Ishikawa (cell line): ENCODE measurements around the gene HTRA2.

ENCODE experiments used
- CEBPB ChIP-seq: IDR thresholded peaks from 2 replicates; pipeline ENCODE4 v1.6.1; 2012
- EP300 ChIP-seq: IDR thresholded peaks from 2 replicates; pipeline ENCODE4 v1.6.1; 2012; ENCODE audit warnings: borderline replicate concordance
- MAX ChIP-seq: IDR thresholded peaks from 2 replicates; pipeline ENCODE4 v1.6.1; 2012
- RAD21 ChIP-seq: IDR thresholded peaks from 2 replicates; pipeline ENCODE4 v1.6.1; 2012; ENCODE audit warnings: low read depth
- REST ChIP-seq: IDR thresholded peaks from 2 replicates; pipeline ENCODE4 v1.6.1; 2012; ENCODE audit warnings: low read depth, mild to moderate bottlenecking
- USF1 ChIP-seq: IDR thresholded peaks from 2 replicates; pipeline ENCODE4 v1.6.1; 2012
- ZBTB7A ChIP-seq: IDR thresholded peaks from 2 replicates; pipeline ENCODE4 v1.6.1; 2012; ENCODE audit warnings: low read depth

GRCh38 chr2:74500578-74500946 lies 29.2 kb upstream of the HTRA2 start:
- TF ChIP-seq RAD21, result no peak
- no peak for TF ChIP-seq USF1
- TF ChIP-seq REST, result no peak
- no peak for TF ChIP-seq EP300
- TF ChIP-seq MAX, result no peak
- no peak for TF ChIP-seq CEBPB
- no peak for TF ChIP-seq ZBTB7A
